GM12874 (cell line): ENCODE data around the gene CNPY1.

Source experiments
- CTCF ChIP-seq: IDR thresholded peaks from 2 replicates; pipeline ENCODE4 v1.5.1; 2011; ENCODE audit warnings: low read depth, mild to moderate bottlenecking, control low read depth, low read length, moderate library complexity; ENCODE audit not compliant: insufficient read depth

CNPY1 gene

GRCh38 chr7:155469311-155470185, 76.8 kb downstream of the CNPY1 start:
- no peak for TF ChIP-seq CTCF

GRCh38 chr7:155468785-155469148, 77.6 kb downstream of the CNPY1 start:
- TF ChIP-seq CTCF: no peak

- no peak for TF ChIP-seq CTCF
Observed at GRCh38 chr7:155467846-155468784, 78.2 kb downstream of the CNPY1 start.

GRCh38 chr7:155466814-155467733, 79.3 kb downstream of the CNPY1 start:
- no peak for TF ChIP-seq CTCF

- TF ChIP-seq CTCF: no peak
Observed at GRCh38 chr7:155466142-155466813, 80.1 kb downstream of the CNPY1 start.

- no peak for TF ChIP-seq CTCF
Observed at GRCh38 chr7:155465761-155466141, 80.6 kb downstream of the CNPY1 start.
